GM18505 (cell line): ENCODE measurements around the gene HNRNPUL2.
"Not testable (repeated sequence)": the region's sequence is repeated elsewhere in the genome, so short reads cannot be mapped to it uniquely, and the experiment has no call there.

Experiments used
- ATAC-seq: cut with Tn5 transposase; IDR thresholded peaks from one replicate; pipeline ENCODE4 v1.9.1; 2021; ENCODE audit not compliant: unreplicated experiment
- POLR2A ChIP-seq: IDR thresholded peaks from 4 replicates; pipeline ENCODE4 v1.6.1; 2011; ENCODE audit warnings: borderline replicate concordance; ENCODE audit not compliant: insufficient read depth, insufficient read length; ENCODE audit errors: extremely low read depth

Gene HNRNPUL2

GRCh38 chr11:62705413-62705812, 21.8 kb downstream of the HNRNPUL2 start:
- no peak for TF ChIP-seq POLR2A
- ATAC-seq, result no peak

GRCh38 chr11:62703921-62704320, 23.3 kb downstream of the HNRNPUL2 start:
- not testable (repeated sequence) for ATAC-seq

- no peak for TF ChIP-seq POLR2A
Observed at GRCh38 chr11:62702246-62702645, 25.0 kb downstream of the HNRNPUL2 start.

GRCh38 chr11:62694455-62695167, 32.6 kb downstream of the HNRNPUL2 start:
- no peak for TF ChIP-seq POLR2A
- no peak for ATAC-seq

More at GRCh38 chr11:62702246-62702645, 25.0 kb downstream of the HNRNPUL2 start:
- ATAC-seq, result no peak

GRCh38 chr11:62693624-62694023, 33.6 kb downstream of the HNRNPUL2 start:
- ATAC-seq, result not testable (repeated sequence)

- TF ChIP-seq POLR2A, result no peak
- no peak for ATAC-seq
Observed at GRCh38 chr11:62689421-62690183, 37.7 kb downstream of the HNRNPUL2 start, which contains the start of gene LRRN4CL. LRRN4CL (minus strand) TSS chr11:62689530; CDS start chr11:62688508, 1,022 bp downstream.

GRCh38 chr11:62688491-62688890, 38.8 kb downstream of the HNRNPUL2 start:
- no peak for TF ChIP-seq POLR2A
- no peak for ATAC-seq

GRCh38 chr11:62687508-62688396, 39.5 kb downstream of the HNRNPUL2 start:
- ATAC-seq, result no peak
- no peak for TF ChIP-seq POLR2A

- TF ChIP-seq POLR2A, result no peak
- ATAC-seq, result no peak
Observed at GRCh38 chr11:62682518-62682917, 44.7 kb downstream of the HNRNPUL2 start.

GRCh38 chr11:62680825-62681240, 46.4 kb downstream of the HNRNPUL2 start:
- ATAC-seq, result peak; percentile 50
- no peak for TF ChIP-seq POLR2A

- ATAC-seq, result peak; percentile 59
- TF ChIP-seq POLR2A, result peak; percentile 88
Observed at GRCh38 chr11:62678770-62679696, 48.2 kb downstream of the HNRNPUL2 start, which contains the start of gene UBXN1. UBXN1 (minus strand) TSS chr11:62679073; CDS start chr11:62678923, 150 bp downstream.

- no peak for TF ChIP-seq POLR2A
- ATAC-seq, result no peak
Observed at GRCh38 chr11:62678433-62678769, 48.9 kb downstream of the HNRNPUL2 start.
